ENCODE results near the gene POR. TPM values are rescaled to one million over a fixed set of nuclear protein-coding genes. Genes with fewer than 3 reads are reported as not detected.

Gene POR
- total and polyA plus RNA-seq, 2 of the 13 experiments (the other 11 are each of a cell fraction or from before 2014, with no cell fraction given) = 145 to 266 TPM

- Histone ChIP-seq H3K27ac (ENCODE audit: extremely low read length, insufficient read depth, low read length) (no peak overlapping the region), H3K27me3 (ENCODE audit: control insufficient read depth in 1 of 2, insufficient read depth in 2 of 2, low read length in 2 of 2) (no peaks in the 10 kb centered on the region), H3K4me2 (ENCODE audit: low read depth, low read length) (no peak overlapping the region), H3K9me3 (ENCODE audit: low read length) (no peaks in the 10 kb centered on the region), H3K4me1 (ENCODE audit: insufficient read depth, low read length) (peaks cover 65% of the 10 kb centered on the region), H4K20me1 (ENCODE audit: insufficient read depth, low read length) (no peaks in the 10 kb centered on the region), H2AFZ (ENCODE audit: low read length) (no peak overlapping the region), H3K9ac (ENCODE audit: insufficient read depth, low read depth, low read length) (no peak overlapping the region), H3K79me2 (ENCODE audit: insufficient read depth, low read length) (no peaks in the 10 kb centered on the region), H3K4me3 (replicated peaks in 1 of 3; ENCODE audit: insufficient read depth in 1 of 3, low read depth in 2 of 3, low read length in 3 of 3) (no peak overlapping the region), H3K36me3 (replicated peaks in 1 of 2; ENCODE audit: control insufficient read depth in 1 of 2, insufficient read depth in 2 of 2, low read length in 2 of 2) (no peaks in the 10 kb centered on the region)
- ChIA-PET CTCF (ENCODE audit: low intra/inter-chr PET ratio, low total read pairs) (no interaction called here), POLR2A (no interaction called here)
- in situ Hi-C loops (cut with HindIII; ENCODE audit: extremely low pct_ligation_motif_present, low pct_unique_long_range_greater_than_20kb) = no loop called here
- BruUV-seq (replicated peaks) = no TSS peak
- DNase-seq (ENCODE audit: low spot score) = no peak
- TF ChIP-seq NR2F6 (IDR thresholded peaks at IDR 0.05) (no peak), NR2F6 (CRISPR knock-in tag; IDR thresholded peaks at IDR 0.05) (no peak), TRAFD1 (CRISPR knock-in tag; IDR thresholded peaks at IDR 0.05; ENCODE audit: borderline replicate concordance) (no peak), ZNF557 (CRISPR knock-in tag; IDR thresholded peaks at IDR 0.05) (no peak), NFKBIZ (CRISPR knock-in tag; IDR thresholded peaks at IDR 0.05) (no peak), BRD4 (CRISPR knock-in tag; IDR thresholded peaks at IDR 0.05) (no peak), CHD2 (IDR thresholded peaks at IDR 0.05; ENCODE audit: low read depth, low read length) (no peak), ZNF382 (CRISPR knock-in tag; IDR thresholded peaks at IDR 0.05; ENCODE audit: borderline replicate concordance) (no peak), MEIS1 (CRISPR knock-in tag; IDR thresholded peaks at IDR 0.05; ENCODE audit: borderline replicate concordance) (no peak), SP5 (CRISPR knock-in tag; IDR thresholded peaks at IDR 0.05; ENCODE audit: borderline replicate concordance, low read depth) (no peak), ZNF414 (CRISPR knock-in tag; IDR thresholded peaks at IDR 0.05) (no peak), POLR2AphosphoS5 (IDR thresholded peaks at IDR 0.05; ENCODE audit: low read depth, low read length) (no peak), JARID2 (CRISPR knock-in tag; IDR thresholded peaks at IDR 0.05; ENCODE audit: insufficient replicate concordance) (no peak), ZNF317 (CRISPR knock-in tag; IDR thresholded peaks at IDR 0.05) (no peak)
- FAIRE-seq = no peak
- intact Hi-C loops (cut with micrococcal nuclease; ENCODE audit: unreplicated experiment) = no loop called here
- ATAC-seq = no peak
- 88% methylated on average over 9 of the region's 9 CpGs for WGBS (ENCODE audit: low lambda C conversion rate)
These were observed 14.2 kb upstream of the POR start for GRCh38 chr7:75900617-75901315.
